GM19324 (cell line): ENCODE measurements around the gene INPP5B.

Experiments used
- ATAC-seq: cut with Tn5 transposase; IDR thresholded peaks from one replicate; pipeline ENCODE4 v1.9.1; 2021; ENCODE audit warnings: mild to moderate bottlenecking, moderate library complexity; ENCODE audit not compliant: unreplicated experiment, low FRiP score

INPP5B gene

GRCh38 chr1:37845786-37846185 is 101.1 kb downstream of the INPP5B start:
- ATAC-seq = no peak

GRCh38 chr1:37845049-37845646 is 101.7 kb downstream of the INPP5B start:
- no peak for ATAC-seq

GRCh38 chr1:37844536-37844935 is 102.3 kb downstream of the INPP5B start:
- no peak for ATAC-seq

- no peak for ATAC-seq
Observed at GRCh38 chr1:37841652-37842051, 105.2 kb downstream of the INPP5B start.

GRCh38 chr1:37840711-37841110 is 106.1 kb downstream of the INPP5B start:
- no peak for ATAC-seq

GRCh38 chr1:37839676-37840075 is 107.2 kb downstream of the INPP5B start:
- no peak for ATAC-seq

- ATAC-seq = no peak
Observed at GRCh38 chr1:37836788-37837187, 110.1 kb downstream of the INPP5B start.

- ATAC-seq = no peak
Observed at GRCh38 chr1:37831809-37832208, 115.0 kb downstream of the INPP5B start.

- no peak for ATAC-seq
Observed at GRCh38 chr1:37831109-37831508, 115.7 kb downstream of the INPP5B start.

GRCh38 chr1:37828410-37829074 is 118.3 kb downstream of the INPP5B start:
- no peak for ATAC-seq

- no peak for ATAC-seq
Observed at GRCh38 chr1:37825506-37825905, 121.3 kb downstream of the INPP5B start.

- no peak for ATAC-seq
Observed at GRCh38 chr1:37824001-37824400, 122.9 kb downstream of the INPP5B start.

- no peak for ATAC-seq
Observed at GRCh38 chr1:37822906-37823815, 123.7 kb downstream of the INPP5B start.

- ATAC-seq = no peak
Observed at GRCh38 chr1:37821481-37821880, 125.4 kb downstream of the INPP5B start.

- ATAC-seq = no peak
Observed at GRCh38 chr1:37817481-37817880, 129.4 kb downstream of the INPP5B start.

- no peak for ATAC-seq
Observed at GRCh38 chr1:37814252-37814651, 132.6 kb downstream of the INPP5B start.

GRCh38 chr1:37813529-37814145 is 133.2 kb downstream of the INPP5B start:
- ATAC-seq = no peak

GRCh38 chr1:37811027-37811655 is 135.7 kb downstream of the INPP5B start:
- ATAC-seq = no peak
